MM.1S (cell line): ENCODE measurements around the gene GADD45G.
A peak's percentile ranks its signal among the peaks of the same experiment; 100 is the strongest.

ENCODE experiments used
- DNase-seq: peaks from one replicate; pipeline ENCODE4 v3.0.0-alpha.2; 2015
- H2AFZ ChIP-seq: fragments of 300-600 bp; sonication (generic); 2 replicates; pipeline ENCODE4 v1.6.0; 2016; ENCODE audit warnings: antibody characterized with exemption, low read length
- H3F3A ChIP-seq: fragments of 300-600 bp; sonication (generic); 2 replicates; pipeline ENCODE4 v1.6.1; 2016; ENCODE audit warnings: mild to moderate bottlenecking, antibody characterized with exemption, low read length, moderate library complexity, mixed read lengths; ENCODE audit not compliant: insufficient read depth
- H3K27ac ChIP-seq: fragments of 300-600 bp; sonication (generic); 2 replicates; pipeline ENCODE4 v1.5.1; 2016; ENCODE audit warnings: mild to moderate bottlenecking, low read length
- H3K27me3 ChIP-seq: fragments of 300-600 bp; sonication (generic); replicated peaks from 2 replicates; pipeline ENCODE4 v1.6.0; 2016; ENCODE audit warnings: low read length; ENCODE audit not compliant: insufficient read depth
- H3K36me3 ChIP-seq: fragments of 300-600 bp; sonication (generic); replicated peaks from 2 replicates; pipeline ENCODE4 v1.6.1; 2016; ENCODE audit warnings: mild to moderate bottlenecking, low read length, mixed read lengths; ENCODE audit not compliant: insufficient read depth
- H3K4me1 ChIP-seq: fragments of 300-600 bp; sonication (generic); 2 replicates; pipeline ENCODE4 v1.6.1; 2016; ENCODE audit warnings: low read length, mixed read lengths
- H3K4me2 ChIP-seq: fragments of 300-600 bp; sonication (generic); 2 replicates; pipeline ENCODE4 v1.6.0; 2016; ENCODE audit warnings: low read depth, low read length
- H3K4me3 ChIP-seq: fragments of 300-600 bp; sonication (generic); 2 replicates; pipeline ENCODE4 v1.5.1; 2016; ENCODE audit warnings: low read length, mixed read lengths
- H3K79me2 ChIP-seq: fragments of 300-600 bp; sonication (generic); 2 replicates; pipeline ENCODE4 v1.6.1; 2016; ENCODE audit warnings: mixed run types, low read length, mixed read lengths
- H3K9ac ChIP-seq: fragments of 300-600 bp; sonication (generic); 2 replicates; pipeline ENCODE4 v1.6.1; 2016; ENCODE audit warnings: low read length, mixed read lengths
- H3K9me2 ChIP-seq: fragments of 300-600 bp; sonication (generic); replicated peaks from 2 replicates; pipeline ENCODE4 v1.6.1; 2016; ENCODE audit warnings: mild to moderate bottlenecking, low read length, mixed read lengths; ENCODE audit not compliant: insufficient read depth
- H3K9me3 ChIP-seq: fragments of 300-600 bp; sonication (generic); replicated peaks from 2 replicates; pipeline ENCODE4 v1.6.1; 2016; ENCODE audit warnings: mild to moderate bottlenecking, low read length, mixed read lengths; ENCODE audit not compliant: insufficient read depth
- H4K20me1 ChIP-seq: fragments of 300-600 bp; sonication (generic); 2 replicates; pipeline ENCODE4 v1.6.1; 2016; ENCODE audit warnings: mild to moderate bottlenecking, low read length, moderate library complexity, mixed read lengths; ENCODE audit not compliant: insufficient read depth
- CTCF ChIP-seq: fragments of 300-600 bp; sonication (generic); IDR thresholded peaks from 2 replicates; pipeline ENCODE4 v1.5.1; 2016; ENCODE audit warnings: antibody characterized with exemption, low read length, mixed read lengths
- EZH2 ChIP-seq: fragments of 300-600 bp; sonication (generic); optimal IDR thresholded peaks from 2 replicates; pipeline ENCODE3; 2017; ENCODE audit warnings: low read depth, mild to moderate bottlenecking, antibody characterized with exemption, low read length, mixed read lengths
- EZH2phosphoT487 ChIP-seq: fragments of 300-600 bp; sonication (generic); IDR thresholded peaks from 2 replicates; pipeline ENCODE4 v1.6.1; 2018; ENCODE audit warnings: antibody characterized with exemption, low read length

Gene GADD45G

DNA sequence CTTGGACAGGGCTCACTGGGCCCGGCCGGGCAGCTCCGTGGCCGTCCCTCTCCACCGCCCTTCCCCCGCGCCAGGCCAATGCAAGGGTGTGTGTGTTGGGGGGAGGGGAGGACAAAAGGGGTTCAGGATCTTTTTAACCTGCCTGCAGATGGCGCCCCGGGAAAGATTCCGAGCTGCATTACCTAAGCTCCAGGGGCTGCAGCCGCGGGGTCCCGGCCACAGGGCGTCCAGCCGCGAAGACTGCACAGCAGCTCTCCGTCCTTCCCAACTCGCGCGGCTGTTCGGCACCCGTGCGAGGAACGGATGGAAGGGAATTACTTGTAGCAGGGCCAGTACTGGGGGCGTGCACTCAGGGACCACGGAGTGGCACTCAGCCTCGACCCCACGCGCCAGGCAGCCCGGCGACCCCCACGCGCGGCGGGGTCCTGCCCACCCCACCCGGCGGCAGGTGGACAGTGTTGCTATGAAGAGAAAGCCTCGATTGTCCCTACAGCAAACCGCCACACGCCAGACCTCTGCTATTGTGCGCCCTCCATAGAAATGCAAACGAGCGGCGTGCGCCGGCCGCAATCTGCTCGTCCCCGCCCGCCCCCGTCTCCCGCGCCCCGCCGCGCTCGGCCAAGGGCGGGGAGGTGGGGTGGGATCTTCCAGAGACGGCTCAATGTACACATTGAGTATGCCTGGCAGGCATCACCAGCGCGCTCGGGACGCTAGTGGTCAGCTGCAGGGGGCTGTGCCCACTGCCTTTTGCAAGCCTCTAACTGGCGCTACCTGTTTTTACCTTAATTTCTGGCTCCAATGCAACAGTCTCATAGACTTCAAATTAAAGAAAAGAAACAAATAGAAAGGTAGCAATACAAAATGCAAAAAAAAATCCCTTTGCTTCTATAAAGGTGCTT is 796 bp upstream of the GADD45G start:
- H3K4me3 ChIP-seq, result peak overlapping the region; percentile 74
- peak overlapping the region; percentile 25; the same call in 1 of the 2 replicates for H3K9ac ChIP-seq
- no peak for TF ChIP-seq EZH2phosphoT487
- TF ChIP-seq CTCF, result peak; percentile 51
- peak overlapping the region; percentile 100 for H3K4me2 ChIP-seq
- no peaks in the 10 kb centered on the region for H4K20me1 ChIP-seq
- peak overlapping the region; percentile 86 for H2AFZ ChIP-seq
- peaks cover 4% of the 10 kb centered on the region; the same call in 1 of the 2 replicates for H3K4me1 ChIP-seq
- no peaks in the 10 kb centered on the region for H3K9me3 ChIP-seq
- H3K9me2 ChIP-seq, result no peaks in the 10 kb centered on the region
- peak; percentile 68 for DNase-seq
- no peaks in the 10 kb centered on the region for H3K36me3 ChIP-seq
- H3K79me2 ChIP-seq, result no peaks in the 10 kb centered on the region
- peaks cover 27% of the 10 kb centered on the region for H3K27me3 ChIP-seq
- peaks cover 22% of the 10 kb centered on the region for H3F3A ChIP-seq
- no peak overlapping the region for H3K27ac ChIP-seq

GRCh38 chr9:89605465-89606048 is 745 bp downstream of the GADD45G start:
- Histone ChIP-seq H3K4me2 (peak overlapping the region; percentile 100), H3K4me3 (peak overlapping the region; percentile 74), H3K27ac (no peak overlapping the region; the same call in 1 of the 2 replicates)

GRCh38 chr9:89606049-89606623 is 1.3 kb downstream of the GADD45G start:
- H4K20me1 ChIP-seq, result no peaks in the 10 kb centered on the region
- H3K9me3 ChIP-seq, result no peaks in the 10 kb centered on the region
- peak overlapping the region; percentile 62 for H2AFZ ChIP-seq
- TF ChIP-seq EZH2 (no peak), EZH2phosphoT487 (no peak), CTCF (no peak)
- H3K4me2 ChIP-seq, result peak overlapping the region; percentile 100
- no peaks in the 10 kb centered on the region for H3K9me2 ChIP-seq
- peak overlapping the region; percentile 11; the same call in 1 of the 2 replicates for H3K9ac ChIP-seq
- H3K36me3 ChIP-seq, result no peaks in the 10 kb centered on the region
- no peaks in the 10 kb centered on the region for H3K79me2 ChIP-seq
- H3K27ac ChIP-seq, result peak overlapping the region; percentile 20; the same call in 1 of the 2 replicates
- H3K27me3 ChIP-seq, result peaks cover 27% of the 10 kb centered on the region
- H3F3A ChIP-seq, result peaks cover 22% of the 10 kb centered on the region
- DNase-seq, result peak; percentile 25
- peak overlapping the region; percentile 74 for H3K4me3 ChIP-seq
- peaks cover 4% of the 10 kb centered on the region; the same call in 1 of the 2 replicates for H3K4me1 ChIP-seq

More at GRCh38 chr9:89605465-89606048, 745 bp downstream of the GADD45G start:
- Histone ChIP-seq H3K4me1 (peaks cover 4% of the 10 kb centered on the region; the same call in 1 of the 2 replicates), H3K9me3 (no peaks in the 10 kb centered on the region), H3K9me2 (no peaks in the 10 kb centered on the region), H3K79me2 (no peaks in the 10 kb centered on the region), H3K27me3 (peaks cover 27% of the 10 kb centered on the region), H3K9ac (peak overlapping the region; percentile 11; the same call in 1 of the 2 replicates), H4K20me1 (no peaks in the 10 kb centered on the region), H3F3A (peaks cover 22% of the 10 kb centered on the region), H2AFZ (peak overlapping the region; percentile 62), H3K36me3 (no peaks in the 10 kb centered on the region)
- DNase-seq, result peak; percentile 35
- TF ChIP-seq EZH2, result no peak
